ENCODE data around the gene UCK2. TPM values are rescaled to one million over a fixed set of nuclear protein-coding genes. Genes with fewer than 3 reads are reported as not detected.

Gene UCK2
- total and polyA plus RNA-seq, 9 of the 15 experiments (the other 6 are each of a cell fraction or from before 2014, with no cell fraction given): 71.6 to 145 (median 95.8) TPM

DNA sequence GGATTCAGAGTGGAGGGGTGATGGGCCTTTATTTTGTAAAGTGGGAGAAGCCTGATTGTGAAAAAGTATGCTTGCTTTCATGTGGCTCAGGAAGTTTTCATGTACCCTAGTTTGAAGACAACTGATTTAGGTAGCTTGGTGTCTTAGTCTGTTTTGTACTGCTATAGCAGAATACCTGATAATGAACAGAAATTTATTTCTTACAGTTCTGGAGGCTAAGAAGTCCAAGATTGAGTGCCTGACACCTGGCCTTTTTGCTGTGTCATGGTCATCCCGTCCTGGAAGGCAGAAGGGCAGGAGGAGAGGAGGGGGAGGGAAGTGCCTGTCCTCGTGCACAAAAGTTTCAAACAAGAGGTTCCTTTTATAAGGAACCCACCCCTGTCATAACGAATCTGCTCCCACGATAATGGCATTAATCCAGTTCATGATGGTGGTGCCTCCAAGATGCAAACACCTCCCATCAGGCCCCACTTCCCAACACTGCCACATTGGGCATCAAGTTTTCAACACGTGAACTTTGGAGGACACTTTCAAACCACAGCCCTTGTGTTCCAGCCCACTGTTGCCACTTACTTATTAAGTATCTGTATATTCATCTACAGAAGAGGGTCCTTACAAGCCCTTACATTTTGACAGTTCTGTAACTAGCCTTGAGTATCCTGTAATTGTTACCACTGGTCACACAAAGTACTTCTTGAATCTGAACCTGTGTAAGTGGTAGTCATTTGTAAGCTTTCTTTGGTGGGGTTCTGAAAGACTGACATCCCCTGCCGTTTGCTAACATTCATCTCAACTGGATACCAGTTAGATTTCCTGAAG lies 9.5 kb downstream of the UCK2 start (continued):
- TF ChIP-seq JUNB (CRISPR knock-in tag; conservative IDR thresholded peaks at IDR 0.05) (no peak), MED1 (CRISPR knock-in tag; IDR thresholded peaks at IDR 0.05; ENCODE audit: borderline replicate concordance) (no peak), NONO (IDR thresholded peaks at IDR 0.05; ENCODE audit: low read depth in 2 of 2, low read length in 1 of 2) (no peak; a peak in 1 of 4 replicates), CREB3 (tag; conservative IDR thresholded peaks at IDR 0.05; ENCODE audit: low read depth) (no peak), FOXA3 (CRISPR knock-in tag; conservative IDR thresholded peaks at IDR 0.05 in 1 of 2, IDR thresholded peaks at IDR 0.05 in 1 of 2) (no peak), MEF2A (IDR thresholded peaks at IDR 0.05; ENCODE audit: control insufficient read depth, low read depth, low read length) (no peak), ZBTB9 (CRISPR knock-in tag; IDR thresholded peaks at IDR 0.05) (no peak), FOXK2 (conservative IDR thresholded peaks at IDR 0.05 in 1 of 2, IDR thresholded peaks at IDR 0.05 in 1 of 2; ENCODE audit: low read depth in 2 of 2) (no peak), GATAD2B (IDR thresholded peaks at IDR 0.05; ENCODE audit: borderline replicate concordance) (no peak), SP1 (CRISPR knock-in tag; IDR thresholded peaks at IDR 0.05) (no peak), ZNF311 (CRISPR knock-in tag; IDR thresholded peaks at IDR 0.05) (no peak), MAFK (IDR thresholded peaks at IDR 0.05; ENCODE audit: low read length) (peak; percentile 93), ETV6 (IDR thresholded peaks at IDR 0.05; ENCODE audit: borderline replicate concordance in 1 of 2, low read depth in 2 of 2, low read length in 1 of 2) (no peak), ETV6 (CRISPR knock-in tag; IDR thresholded peaks at IDR 0.05; ENCODE audit: borderline replicate concordance) (no peak), MEIS2 (IDR thresholded peaks at IDR 0.05; ENCODE audit: partially characterized antibody) (peak; percentile 89), CBX3 (IDR thresholded peaks at IDR 0.05; ENCODE audit: borderline replicate concordance in 1 of 2, low read length in 2 of 2) (no peak), CHD1 (IDR thresholded peaks at IDR 0.05; ENCODE audit: low read length) (no peak), DEAF1 (CRISPR knock-in tag; IDR thresholded peaks at IDR 0.05) (no peak), GTF2F1 (IDR thresholded peaks at IDR 0.05; ENCODE audit: low read depth, low read length) (no peak), STAG1 (CRISPR knock-in tag; IDR thresholded peaks at IDR 0.05; ENCODE audit: borderline replicate concordance) (no peak), HEY1 (CRISPR knock-in tag; IDR thresholded peaks at IDR 0.05; ENCODE audit: borderline replicate concordance) (0 out of 2 replicates have a peak, but pooled peaks have one; percentile 11)
- TF ChIP-seq, protein P1, sequence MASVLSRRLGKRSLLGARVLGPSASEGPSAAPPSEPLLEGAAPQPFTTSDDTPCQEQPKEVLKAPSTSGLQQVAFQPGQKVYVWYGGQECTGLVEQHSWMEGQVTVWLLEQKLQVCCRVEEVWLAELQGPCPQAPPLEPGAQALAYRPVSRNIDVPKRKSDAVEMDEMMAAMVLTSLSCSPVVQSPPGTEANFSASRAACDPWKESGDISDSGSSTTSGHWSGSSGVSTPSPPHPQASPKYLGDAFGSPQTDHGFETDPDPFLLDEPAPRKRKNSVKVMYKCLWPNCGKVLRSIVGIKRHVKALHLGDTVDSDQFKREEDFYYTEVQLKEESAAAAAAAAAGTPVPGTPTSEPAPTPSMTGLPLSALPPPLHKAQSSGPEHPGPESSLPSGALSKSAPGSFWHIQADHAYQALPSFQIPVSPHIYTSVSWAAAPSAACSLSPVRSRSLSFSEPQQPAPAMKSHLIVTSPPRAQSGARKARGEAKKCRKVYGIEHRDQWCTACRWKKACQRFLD (CRISPR knock-in tag; IDR thresholded peaks at IDR 0.05): 0 out of 2 replicates have a peak, but pooled peaks have one; percentile 22

Measured in K562 (cell line).